Measurements from ENCODE around the gene HHIP.
"Not testable (repeated sequence)": the region's sequence is repeated elsewhere in the genome, so short reads cannot be mapped to it uniquely, and the experiment has no call there.

Gene HHIP

GRCh38 chr4:144757969-144758368 is 112.0 kb downstream of the HHIP start:
- no peak for DNase-seq

GRCh38 chr4:144768809-144769208 is 122.9 kb downstream of the HHIP start:
- not testable (repeated sequence) for DNase-seq

DNA sequence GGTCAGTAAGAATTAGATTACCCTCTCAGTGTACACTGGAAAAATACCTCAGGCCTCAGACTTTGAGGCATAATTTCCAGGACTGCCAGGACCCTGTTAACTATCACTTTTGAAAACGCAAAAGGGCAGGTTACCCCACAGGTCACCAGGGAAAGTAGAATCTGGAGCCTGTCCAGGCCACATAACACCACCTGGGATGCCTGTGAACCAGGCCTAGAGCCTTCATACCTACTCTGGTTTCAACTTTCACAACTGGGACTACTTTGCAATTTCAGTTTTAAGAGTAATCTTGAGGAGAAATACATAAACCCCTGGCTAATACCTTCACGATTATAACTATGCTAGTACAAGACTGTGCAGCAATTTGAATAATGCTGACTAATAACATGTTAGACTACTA is 132.4 kb downstream of the HHIP start:
- DNase-seq: no peak

GRCh38 chr4:144782345-144782744 is 136.4 kb downstream of the HHIP start:
- no peak for DNase-seq

- DNase-seq: no peak
Measured at GRCh38 chr4:144785961-144786360, 140.0 kb downstream of the HHIP start.

DNA sequence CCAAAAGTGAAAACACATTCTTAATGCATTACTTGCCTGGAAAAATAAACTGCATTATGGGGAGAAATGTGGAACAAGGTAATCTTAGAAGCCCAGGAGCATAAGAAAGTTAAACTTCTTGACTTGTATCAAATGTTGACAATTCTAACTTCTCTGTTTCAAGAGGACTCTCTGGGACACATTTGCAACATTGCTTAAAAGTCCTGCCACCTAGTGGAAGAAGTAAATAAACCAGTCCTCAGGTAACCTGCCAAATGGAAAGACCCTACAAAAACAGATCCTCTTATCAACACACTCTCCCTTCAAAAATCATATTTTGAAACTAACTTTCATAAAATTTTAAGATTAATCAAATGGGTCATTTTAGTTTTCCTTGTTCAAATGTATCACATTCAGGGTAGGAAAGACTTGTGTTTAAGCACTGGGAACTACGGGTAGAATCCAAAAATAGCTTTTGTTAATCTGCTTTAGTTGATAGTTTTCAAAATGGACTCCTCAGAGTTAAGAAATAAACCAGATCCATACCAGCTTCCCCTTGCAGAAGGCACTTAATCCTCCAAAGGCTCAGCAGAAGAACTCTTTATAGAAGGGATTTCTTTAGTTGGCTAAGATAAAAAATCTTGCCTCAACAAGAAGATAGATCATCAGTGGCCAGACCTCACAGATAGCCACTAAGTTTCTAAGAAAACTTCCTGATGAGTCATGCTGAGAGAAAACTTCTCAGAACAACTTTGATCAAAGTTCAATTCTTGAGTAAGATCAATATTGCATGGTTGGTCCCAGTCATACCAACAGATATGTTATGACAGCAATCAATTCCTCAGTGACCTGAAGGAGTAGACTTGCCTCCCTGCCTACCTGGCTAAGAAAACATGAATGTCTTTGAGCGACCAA is 141.7 kb downstream of the HHIP start:
- no peak for DNase-seq

- no peak for DNase-seq
Measured at GRCh38 chr4:144788469-144788868, 142.5 kb downstream of the HHIP start.

DNA sequence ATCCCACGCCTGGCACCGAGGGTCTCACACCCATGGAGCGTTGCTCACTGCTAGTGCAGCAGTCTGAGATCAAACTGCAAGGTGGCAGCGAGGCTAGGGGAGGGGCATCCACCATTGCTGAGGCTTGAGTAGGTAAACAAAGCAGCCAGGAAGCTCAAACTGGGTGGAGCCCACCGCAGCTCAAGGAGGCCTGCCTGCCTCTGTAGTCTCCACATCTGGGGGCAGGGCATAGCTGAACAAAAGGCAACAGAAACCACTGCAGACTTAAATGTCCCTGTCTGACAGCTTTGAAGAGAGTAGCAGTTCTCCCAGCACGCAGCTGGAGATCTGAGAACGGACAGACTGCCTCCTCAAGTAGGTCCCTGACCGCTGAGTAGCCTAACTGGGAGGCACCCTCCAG is 146.0 kb downstream of the HHIP start:
- DNase-seq: not testable (repeated sequence)

Measured in CD4-positive, alpha-beta T cell treated with Interleukin-21 for 1 hour (primary cell).